HG03135 (cell line): Measurements from ENCODE around the gene SMG5.
A peak's percentile ranks its signal among the peaks of the same experiment; 100 is the strongest.
"Not testable (repeated sequence)": the region's sequence is repeated elsewhere in the genome, so short reads cannot be mapped to it uniquely, and the experiment has no call there.

Source experiments
- ATAC-seq: cut with Tn5 transposase; IDR thresholded peaks from one replicate; pipeline ENCODE4 v1.9.1; 2021; ENCODE audit warnings: mild to moderate bottlenecking, moderate library complexity; ENCODE audit not compliant: unreplicated experiment

Gene SMG5

GRCh38 chr1:156216361-156217086 is 66.1 kb downstream of the SMG5 start:
- not testable (repeated sequence) for ATAC-seq

GRCh38 chr1:156214024-156214748 is 68.4 kb downstream of the SMG5 start:
- no peak for ATAC-seq

- ATAC-seq = no peak
These were observed 69.0 kb downstream of the SMG5 start for GRCh38 chr1:156213644-156213966.

- peak; percentile 92 for ATAC-seq
These were observed 69.6 kb downstream of the SMG5 start, which contains the start of gene PMF1 for GRCh38 chr1:156212833-156213643. Gene PMF1, plus strand, starts transcription at chr1:156213007. Its CDS starts 9 bp downstream, at chr1:156213016.

GRCh38 chr1:156212130-156212529 is 70.5 kb downstream of the SMG5 start:
- ATAC-seq = no peak

- ATAC-seq = no peak
These were observed 71.4 kb downstream of the SMG5 start for GRCh38 chr1:156211243-156211642.

GRCh38 chr1:156204686-156205085 is 77.9 kb downstream of the SMG5 start:
- no peak for ATAC-seq

- no peak for ATAC-seq
These were observed 79.3 kb downstream of the SMG5 start for GRCh38 chr1:156203331-156203730.

GRCh38 chr1:156200044-156200443 is 82.6 kb downstream of the SMG5 start:
- no peak for ATAC-seq
